Activated CD8-positive, alpha-beta T cell treated with anti-CD3 and anti-CD28 coated beads for 36 hours (primary cell): ENCODE data around the gene CLEC2D. TPM values are rescaled to one million over a fixed set of nuclear protein-coding genes. Genes with fewer than 3 reads are reported as not detected.

Experiments used
- ATAC-seq: fragments of 200-7000 bp; cut with Tn5 transposase; one replicate; pipeline ENCODE4 v1.10.0; 2021; ENCODE audit warnings: mild to moderate bottlenecking, moderate library complexity
- CTCF ChIA-PET: fragments of 350-600 bp; sonication (Branson Sonifier 250); formaldehyde crosslinking; loops from one replicate; lab custom pipeline; 2021; ENCODE audit warnings: antibody characterized with exemption; lab: Charles Lee
- POLR2A ChIA-PET: fragments of 350-600 bp; sonication (Branson Sonifier 250); formaldehyde crosslinking; loops from one replicate; lab custom pipeline; 2021; ENCODE audit warnings: antibody characterized with exemption; lab: Charles Lee
- DNase-seq: peaks from one replicate; pipeline ENCODE4 v3.0.0-alpha.2; 2020
- H3K27ac Mint-ChIP-seq: one replicate; pipeline ENCODE4 v1.8.0; 2021; ENCODE audit warnings: mild to moderate bottlenecking, mixed read lengths
- H3K27me3 Mint-ChIP-seq: one replicate; pipeline ENCODE4 v1.8.0; 2021; ENCODE audit warnings: mixed read lengths
- H3K36me3 Mint-ChIP-seq: one replicate; pipeline ENCODE4 v1.8.0; 2021; ENCODE audit warnings: low read depth, mixed read lengths
- H3K4me1 Mint-ChIP-seq: one replicate; pipeline ENCODE4 v1.8.0; 2021; ENCODE audit warnings: low read depth, mixed read lengths
- H3K4me3 Mint-ChIP-seq: one replicate; pipeline ENCODE4 v1.8.0; 2021; ENCODE audit warnings: mild to moderate bottlenecking, moderate library complexity, mixed read lengths
- H3K9me3 Mint-ChIP-seq: one replicate; pipeline ENCODE4 v1.8.0; 2021; ENCODE audit warnings: mixed read lengths
- intact Hi-C: fragments of 100-400 bp; cut with micrococcal nuclease; formaldehyde crosslinking; loops from one replicate; pipeline ENCODE4 v1.10.0; 2022
- total RNA-seq, 2 experiments: library from RNA; stranded (reverse); gene quantifications; one replicate each; pipeline ENCODE4 v1.2.3, GENCODE V29; 2021
- TF ChIP-seq, protein P1 (sequence below): fragments of 200-600 bp; IDR thresholded peaks from one replicate; pipeline ENCODE4 v1.8.0; 2022; ENCODE audit warnings: antibody characterized with exemption, mild to moderate bottlenecking

The CLEC2D gene
- total RNA-seq, 2 experiments from 2014 or later: 240 to 259 TPM

- ChIA-PET CTCF (interaction anchor here (0.9 to 2.7 kb wide), 13 partner anchors 11 to 114 kb away, joined by 3 to 13 read pairs (median 5); partner anchors contain the start of genes CD69 and CLEC2D), POLR2A (interaction anchor here (0.6 to 26.1 kb wide), 21 partner anchors 8 to 741 kb away, joined by 3 to 745 read pairs (median 6); partner anchors contain the start of genes CD69, CLEC2B and CLEC2D)
- Mint-ChIP-seq H3K36me3 (peaks cover 82% of the 10 kb centered on the region), H3K4me1 (peaks cover 58% of the 10 kb centered on the region), H3K27ac (peak overlapping the region; percentile 99), H3K27me3 (no peaks in the 10 kb centered on the region), H3K4me3 (peak overlapping the region; percentile 98), H3K9me3 (peaks cover 18% of the 10 kb centered on the region)
- ATAC-seq (peak; percentile 3), DNase-seq (peak; percentile 20)
- TF ChIP-seq, protein P1, sequence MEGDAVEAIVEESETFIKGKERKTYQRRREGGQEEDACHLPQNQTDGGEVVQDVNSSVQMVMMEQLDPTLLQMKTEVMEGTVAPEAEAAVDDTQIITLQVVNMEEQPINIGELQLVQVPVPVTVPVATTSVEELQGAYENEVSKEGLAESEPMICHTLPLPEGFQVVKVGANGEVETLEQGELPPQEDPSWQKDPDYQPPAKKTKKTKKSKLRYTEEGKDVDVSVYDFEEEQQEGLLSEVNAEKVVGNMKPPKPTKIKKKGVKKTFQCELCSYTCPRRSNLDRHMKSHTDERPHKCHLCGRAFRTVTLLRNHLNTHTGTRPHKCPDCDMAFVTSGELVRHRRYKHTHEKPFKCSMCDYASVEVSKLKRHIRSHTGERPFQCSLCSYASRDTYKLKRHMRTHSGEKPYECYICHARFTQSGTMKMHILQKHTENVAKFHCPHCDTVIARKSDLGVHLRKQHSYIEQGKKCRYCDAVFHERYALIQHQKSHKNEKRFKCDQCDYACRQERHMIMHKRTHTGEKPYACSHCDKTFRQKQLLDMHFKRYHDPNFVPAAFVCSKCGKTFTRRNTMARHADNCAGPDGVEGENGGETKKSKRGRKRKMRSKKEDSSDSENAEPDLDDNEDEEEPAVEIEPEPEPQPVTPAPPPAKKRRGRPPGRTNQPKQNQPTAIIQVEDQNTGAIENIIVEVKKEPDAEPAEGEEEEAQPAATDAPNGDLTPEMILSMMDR: no peak
- intact Hi-C loops: loop anchor here (5.0 kb wide), 1 partner anchor 95 kb away; no protein-coding TSS in a partner anchor
Measured at GRCh38 chr12:9646794-9647781, 22.4 kb upstream of the CLEC2D start.

DNA sequence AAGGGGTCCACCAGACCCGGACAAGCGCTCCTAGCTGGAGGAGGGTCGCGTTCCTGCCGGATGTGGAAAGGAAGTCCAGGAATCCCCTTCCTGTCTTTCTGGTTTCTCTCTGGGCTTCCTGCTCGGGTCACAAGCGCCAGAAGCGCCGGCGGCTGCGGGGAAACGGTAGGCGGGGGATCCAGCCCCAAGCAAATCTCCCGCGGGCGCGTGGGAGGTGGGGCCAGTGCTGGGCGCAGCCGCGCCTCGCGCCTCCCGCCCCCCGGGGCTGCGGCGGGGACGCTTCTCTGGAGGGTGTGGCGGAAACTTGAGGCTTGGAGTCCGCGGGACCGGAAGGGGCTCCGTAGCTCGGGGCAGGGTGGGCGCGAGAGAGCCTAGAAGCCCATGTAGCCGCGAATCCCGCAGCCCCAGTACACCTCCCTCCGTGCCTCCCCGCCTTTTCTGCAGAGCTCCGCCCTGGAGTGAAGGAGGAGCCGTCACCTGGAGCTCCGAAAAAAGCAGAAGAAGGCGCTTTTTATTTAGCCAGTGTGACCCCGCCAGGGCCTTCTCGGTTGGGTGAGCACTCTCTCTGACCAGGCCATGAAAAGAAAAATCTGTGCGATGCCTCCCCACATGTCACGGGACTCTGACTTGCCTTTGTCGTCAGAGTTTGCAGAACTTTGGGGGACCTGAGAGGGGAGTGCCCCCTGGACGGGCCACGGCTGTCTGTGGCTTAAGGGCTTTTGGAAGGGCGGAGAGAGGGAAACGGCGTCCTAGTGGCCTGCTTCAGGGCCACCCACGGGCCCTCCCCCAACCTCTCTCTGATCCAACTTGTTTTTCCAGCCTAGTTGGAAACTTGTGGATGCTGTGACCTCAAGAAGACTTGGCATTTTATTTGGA, 21.4 kb upstream of the CLEC2D start:
- Mint-ChIP-seq H3K9me3 (peaks cover 12% of the 10 kb centered on the region), H3K4me1 (peaks cover 53% of the 10 kb centered on the region), H3K36me3 (peaks cover 78% of the 10 kb centered on the region), H3K27me3 (no peaks in the 10 kb centered on the region), H3K27ac (peak overlapping the region; percentile 99), H3K4me3 (peak overlapping the region; percentile 98)
- peak; percentile 95 for DNase-seq
- CTCF ChIA-PET: interaction anchor here (0.9 to 2.7 kb wide), 15 partner anchors 12 to 606 kb away, joined by 3 to 13 read pairs (median 5); partner anchors contain the start of genes CD69 and CLEC2D
- peak; percentile 72 for ATAC-seq
- intact Hi-C loops: loop anchor here (1.0 to 5.0 kb wide), 2 partner anchors 25 to 94 kb away; no protein-coding TSS in a partner anchor
- POLR2A ChIA-PET: interaction anchor here (0.6 to 26.1 kb wide), 26 partner anchors 8 to 907 kb away, joined by 3 to 745 read pairs (median 6); partner anchors contain the start of genes CD69, CLEC2B and CLEC2D
- TF ChIP-seq, protein P1: no peak

GRCh38 chr12:9648701-9649531, 20.6 kb upstream of the CLEC2D start:
- peaks cover 53% of the 10 kb centered on the region for H3K4me1 Mint-ChIP-seq
- ChIA-PET POLR2A (interaction anchor here (0.8 to 26.1 kb wide), 21 partner anchors 10 to 906 kb away, joined by 3 to 745 read pairs (median 6); partner anchors contain the start of genes CD69, CLEC2B and CLEC2D), CTCF (interaction anchor here (0.9 to 2.7 kb wide), 10 partner anchors 13 to 607 kb away, joined by 3 to 9 read pairs (median 6); partner anchors contain the start of gene CD69)
- peaks cover 80% of the 10 kb centered on the region for H3K36me3 Mint-ChIP-seq
- H3K27ac Mint-ChIP-seq: peak overlapping the region; percentile 99
- ATAC-seq (no peak), DNase-seq (peak; percentile 24)
- H3K4me3 Mint-ChIP-seq: peak overlapping the region; percentile 98
- peaks cover 12% of the 10 kb centered on the region for H3K9me3 Mint-ChIP-seq
- intact Hi-C loops: loop anchor here (1.0 to 5.0 kb wide), 2 partner anchors 24 to 93 kb away; no protein-coding TSS in a partner anchor
- no peaks in the 10 kb centered on the region for H3K27me3 Mint-ChIP-seq
- TF ChIP-seq, protein P1: no peak

DNA sequence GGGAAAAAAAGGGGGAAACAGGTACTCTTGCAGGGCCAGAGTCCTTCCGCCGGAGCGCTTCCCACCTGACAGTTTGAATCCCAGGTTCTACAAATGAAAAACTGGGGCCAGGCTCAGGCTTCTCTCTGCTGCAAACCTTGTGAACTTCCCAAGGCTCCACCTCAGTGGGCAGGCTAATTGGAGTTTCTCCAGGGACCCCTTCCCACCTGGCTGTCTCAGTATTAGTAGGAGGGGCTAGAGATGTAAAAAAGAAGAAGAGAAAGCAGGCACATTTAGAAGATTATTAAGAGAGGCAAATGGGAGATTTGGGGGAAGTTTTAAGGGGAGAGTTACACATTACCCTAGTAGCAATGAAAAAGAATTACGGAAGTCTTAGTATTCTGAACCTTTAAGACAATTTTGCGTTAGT, 20.0 kb upstream of the CLEC2D start:
- TF ChIP-seq, protein P1: no peak
- Mint-ChIP-seq H3K27me3 (no peaks in the 10 kb centered on the region), H3K9me3 (peaks cover 12% of the 10 kb centered on the region), H3K4me1 (peaks cover 51% of the 10 kb centered on the region), H3K36me3 (peaks cover 82% of the 10 kb centered on the region), H3K27ac (peak overlapping the region; percentile 99), H3K4me3 (peak overlapping the region; percentile 98)
- CTCF ChIA-PET: interaction anchor here (1.2 kb wide), 1 partner anchor 19 kb away, joined by 4 read pairs; the partner anchor contains the start of gene CLEC2D
- ATAC-seq: no peak
- intact Hi-C loops: loop anchor here (5.0 kb wide), 1 partner anchor 93 kb away; no protein-coding TSS in a partner anchor
- POLR2A ChIA-PET: interaction anchor here (0.6 to 26.1 kb wide), 11 partner anchors 10 to 737 kb away, joined by 3 to 745 read pairs (median 9); partner anchors contain the start of genes CD69, CLEC2B and CLEC2D
- DNase-seq: peak; percentile 48
